HepG2 (cell line): ENCODE results near the gene PLCD4. TPM values are rescaled to one million over a fixed set of nuclear protein-coding genes. Genes with fewer than 3 reads are reported as not detected.
A peak's percentile ranks its signal among the peaks of the same experiment; 100 is the strongest.

Experiments
- ARID3A ChIP-seq: IDR thresholded peaks from 2 replicates; pipeline ENCODE4 v1.6.1; 2012; ENCODE audit warnings: low read depth, low read length, improper control_type of control experiment
- ATF7 ChIP-seq, 2 experiments: fragments of 450-650 bp in 1 of 2; sonication (generic) in 1 of 2; formaldehyde crosslinking in 1 of 2; IDR thresholded peaks; 2 replicates each; pipeline versions ENCODE4 v1.4.0 to v1.6.1; 2016 to 2020; ENCODE audit warnings: antibody characterized with exemption in 1 of 2, mild to moderate bottlenecking in 1 of 2, missing genetic modification reagents in 1 of 2
- CBFB ChIP-seq: sonication (generic); formaldehyde crosslinking; IDR thresholded peaks from 2 replicates; pipeline ENCODE4 v1.4.0; 2020; ENCODE audit warnings: missing genetic modification reagents
- CENPX ChIP-seq: sonication (generic); formaldehyde crosslinking; IDR thresholded peaks from 2 replicates; pipeline ENCODE4 v1.9.0; 2021; ENCODE audit warnings: mild to moderate bottlenecking, missing genetic modification reagents, moderate library complexity
- KIAA2018 ChIP-seq: sonication (generic); formaldehyde crosslinking; IDR thresholded peaks from 2 replicates; pipeline ENCODE4 v1.5.0; 2020; ENCODE audit warnings: mild to moderate bottlenecking, missing genetic modification reagents, borderline replicate concordance
- KLF12 ChIP-seq: sonication (generic); formaldehyde crosslinking; IDR thresholded peaks from 2 replicates; pipeline ENCODE4 v1.4.0; 2020; ENCODE audit warnings: missing genetic modification reagents, borderline replicate concordance
- MAFF ChIP-seq: IDR thresholded peaks from 2 replicates; pipeline ENCODE4 v1.6.1; 2011; ENCODE audit warnings: low read depth, low read length, improper control_type of control experiment
- MIER3 ChIP-seq: IDR thresholded peaks from 2 replicates; pipeline ENCODE4 v1.6.1; 2016; ENCODE audit warnings: missing compliant biosample characterization, borderline replicate concordance
- MNT ChIP-seq: fragments of 450-650 bp; IDR thresholded peaks from 2 replicates; pipeline ENCODE4 v1.6.1; 2016
- PHB2 ChIP-seq: fragments of 450-650 bp; IDR thresholded peaks from 2 replicates; pipeline ENCODE4 v1.6.1; 2018; ENCODE audit not compliant: partially characterized antibody
- SAFB2 ChIP-seq: sonication (generic); formaldehyde crosslinking; IDR thresholded peaks from 2 replicates; pipeline ENCODE4 v1.5.1; 2020; ENCODE audit warnings: missing genetic modification reagents, low read depth, mild to moderate bottlenecking, borderline replicate concordance
- SETDB1 ChIP-seq: sonication (generic); formaldehyde crosslinking; IDR thresholded peaks from 2 replicates; pipeline ENCODE4 v1.5.1; 2020; ENCODE audit warnings: missing genetic modification reagents, mild to moderate bottlenecking, borderline replicate concordance
- SP2 ChIP-seq: sonication (generic); formaldehyde crosslinking; IDR thresholded peaks from 2 replicates; pipeline ENCODE4 v1.5.1; 2020; ENCODE audit warnings: mild to moderate bottlenecking, missing genetic modification reagents
- TBX3 ChIP-seq: fragments of 450-650 bp; IDR thresholded peaks from 2 replicates; pipeline ENCODE4 v1.6.1; 2017; ENCODE audit warnings: antibody characterized with exemption, mild to moderate bottlenecking, inconsistent platforms, borderline replicate concordance
- ZFP37 ChIP-seq: sonication (generic); formaldehyde crosslinking; IDR thresholded peaks from 2 replicates; pipeline ENCODE4 v1.4.0; 2020; ENCODE audit warnings: missing genetic modification reagents, borderline replicate concordance
- ZNF580 ChIP-seq: IDR thresholded peaks from 2 replicates; pipeline ENCODE4 v1.6.1; 2016; ENCODE audit warnings: low read depth, borderline replicate concordance
- ZSCAN25 ChIP-seq: sonication (generic); formaldehyde crosslinking; IDR thresholded peaks from 2 replicates; pipeline ENCODE4 v1.8.0; 2022; ENCODE audit warnings: mild to moderate bottlenecking, missing genetic modification reagents
- polyA plus RNA-seq, 8 experiments: library from polyadenylated mRNA; depleted of rRNA in 3 of 8; stranded (reverse) in 7 of 8; unstranded in 1 of 8; fragments of >200 nt; fragmentation: Illumina TruSeq in 4 of 8; extraction: Trizol in 4 of 8; gene quantifications; 2 replicates each; pipeline versions ENCODE4 v1.2.1 to v1.2.3, GENCODE V29; 2011 to 2016; ENCODE audit warnings: low read depth in 4 of 8, missing spikeins in 1 of 8, mixed read lengths in 1 of 8; ENCODE audit not compliant: insufficient read depth in 1 of 8
- total RNA-seq, 5 experiments: library from RNA; depleted of rRNA; stranded (reverse); fragments of >200 nt; fragmentation: Illumina TruSeq; extraction: Trizol; gene quantifications; 2 replicates each; pipeline ENCODE4 v1.2.3, GENCODE V29; 2016; ENCODE audit warnings: low read depth in 1 of 5

Gene PLCD4
- total and polyA plus RNA-seq, 2 of the 13 experiments (the other 11 are each of a cell fraction or from before 2014, with no cell fraction given), result 0.26 TPM; not detected in 1

GRCh38 chr2:218568190-218569037, 39.3 kb upstream of the PLCD4 start, which contains the start of the genes CNOT9 and USP37 (continued):
- peak; percentile 84 for TF ChIP-seq MNT
- peak; percentile 99; the same call in 1 of the 2 replicates for TF ChIP-seq KIAA2018 (CRISPR knock-in tag)
- TF ChIP-seq ZNF580 (CRISPR knock-in tag), result peak; percentile 96; the same call in 1 of the 2 replicates
- peak; percentile 88 for TF ChIP-seq TBX3
- peak; percentile 65; the same call in 1 of the 2 replicates for TF ChIP-seq SETDB1 (CRISPR knock-in tag)
- TF ChIP-seq CBFB (CRISPR knock-in tag), result peak; percentile 88
- peak; percentile 95 for TF ChIP-seq ZFP37 (CRISPR knock-in tag)
- peak; percentile 42 for TF ChIP-seq ATF7 (IDR thresholded peaks at IDR 0.05)
- TF ChIP-seq ATF7 (CRISPR knock-in tag; IDR thresholded peaks at IDR 0.05), result peak; percentile 78; the same call in 1 of the 2 replicates
- TF ChIP-seq MIER3 (CRISPR knock-in tag), result peak; percentile 66; the same call in 1 of the 2 replicates
- TF ChIP-seq SAFB2 (CRISPR knock-in tag), result no peak; the same call in 1 of the 2 replicates
- TF ChIP-seq KLF12 (CRISPR knock-in tag), result peak; percentile 91
- TF ChIP-seq SP2 (CRISPR knock-in tag), result peak; percentile 59
- no peak for TF ChIP-seq CENPX (CRISPR knock-in tag)
- peak; percentile 100 for TF ChIP-seq ZSCAN25 (CRISPR knock-in tag)
- no peak for TF ChIP-seq PHB2
- no peak for TF ChIP-seq ARID3A
- TF ChIP-seq MAFF, result no peak
